K562 (cell line): ENCODE measurements around the gene BMP2K. TPM values are rescaled to one million over a fixed set of nuclear protein-coding genes. Genes with fewer than 3 reads are reported as not detected.

Experiments used
- BRF1 ChIP-seq: IDR thresholded peaks from 3 replicates; pipeline ENCODE4 v1.6.1; 2011; ENCODE audit warnings: borderline replicate concordance, mild to moderate bottlenecking; ENCODE audit not compliant: insufficient read length; ENCODE audit errors: extremely low read depth
- MAFG ChIP-seq: fragments of 450-650 bp; conservative IDR thresholded peaks from 2 replicates; pipeline ENCODE4 v1.6.1; 2016; ENCODE audit warnings: missing genetic modification characterization, missing compliant biosample characterization
- MCM5 ChIP-seq: fragments of 450-650 bp; IDR thresholded peaks from 2 replicates; pipeline ENCODE4 v1.6.1; 2016; ENCODE audit warnings: low read depth
- NFE2 ChIP-seq: IDR thresholded peaks from 2 replicates; pipeline ENCODE4 v1.6.1; 2014; ENCODE audit warnings: antibody characterized with exemption, low read depth
- NFIC ChIP-seq: fragments of 450-650 bp; IDR thresholded peaks from 2 replicates; pipeline ENCODE4 v1.6.1; 2017; ENCODE audit warnings: mild to moderate bottlenecking, inconsistent platforms
- NRF1 ChIP-seq, 2 experiments: fragments of 450-650 bp; IDR thresholded peaks in 1 of 2; conservative IDR thresholded peaks in 1 of 2; 2 replicates each; pipeline ENCODE4 v1.6.1; 2014; ENCODE audit warnings: mild to moderate bottlenecking in 2 of 2
- ZBED1 ChIP-seq: IDR thresholded peaks from 2 replicates; pipeline ENCODE4 v1.6.1; 2014
- ZKSCAN3 ChIP-seq: fragments of 250-450 bp; sonication (Bioruptor Pico); IDR thresholded peaks from 2 replicates; pipeline ENCODE4 v1.4.0; 2020
- polyA plus RNA-seq, 8 experiments: library from polyadenylated mRNA; depleted of rRNA in 4 of 8; stranded (reverse) in 5 of 8; unstranded in 3 of 8; fragments of >200 nt; fragmentation: Nextera tagmentation in 2 of 8; fragmentation: Illumina TruSeq in 1 of 8; extraction: Ambion mirVana in 2 of 8; extraction: Trizol in 1 of 8; gene quantifications; 2 replicates each; pipeline versions ENCODE4 v1.2.1 to v1.2.3, GENCODE V29; 2011 to 2014; ENCODE audit warnings: inconsistent platforms in 1 of 8, missing spikeins in 1 of 8
- total RNA-seq, 7 experiments: library from RNA; depleted of rRNA in 6 of 7; stranded (reverse); fragments of >200 nt in 6 of 7; fragmentation: Illumina TruSeq in 2 of 7; extraction: Trizol in 2 of 7; gene quantifications; 2 replicates each; pipeline versions ENCODE4 v1.2.1 to v1.2.3, GENCODE V29; 2011 to 2021; ENCODE audit warnings: low replicate concordance in 1 of 7
- TF ChIP-seq, protein P1 (sequence below), 3 experiments: fragments of 200-800 bp in 1 of 3; fragments of 250-450 bp in 1 of 3; fragments of 450-650 bp in 1 of 3; sonication (Bioruptor Pico) in 1 of 3; sonication (Bioruptor generic) in 1 of 3; formaldehyde crosslinking in 1 of 3; IDR thresholded peaks; 2 replicates each; pipeline versions ENCODE4 v1.6.1 to v1.8.0; 2016 to 2022; ENCODE audit warnings: mild to moderate bottlenecking in 2 of 3, missing genetic modification characterization in 2 of 3, missing compliant biosample characterization in 1 of 3, moderate library complexity in 1 of 3
- TF ChIP-seq, protein P2 (sequence below): sonication (generic); formaldehyde crosslinking; IDR thresholded peaks from 2 replicates; pipeline ENCODE4 v1.8.1; 2022; ENCODE audit warnings: missing genetic modification reagents

BMP2K gene
- total and polyA plus RNA-seq, 9 of the 15 experiments (the other 6 are each of a cell fraction or from before 2014, with no cell fraction given): 17.0 to 217 (median 104) TPM

- TF ChIP-seq, protein P1, sequence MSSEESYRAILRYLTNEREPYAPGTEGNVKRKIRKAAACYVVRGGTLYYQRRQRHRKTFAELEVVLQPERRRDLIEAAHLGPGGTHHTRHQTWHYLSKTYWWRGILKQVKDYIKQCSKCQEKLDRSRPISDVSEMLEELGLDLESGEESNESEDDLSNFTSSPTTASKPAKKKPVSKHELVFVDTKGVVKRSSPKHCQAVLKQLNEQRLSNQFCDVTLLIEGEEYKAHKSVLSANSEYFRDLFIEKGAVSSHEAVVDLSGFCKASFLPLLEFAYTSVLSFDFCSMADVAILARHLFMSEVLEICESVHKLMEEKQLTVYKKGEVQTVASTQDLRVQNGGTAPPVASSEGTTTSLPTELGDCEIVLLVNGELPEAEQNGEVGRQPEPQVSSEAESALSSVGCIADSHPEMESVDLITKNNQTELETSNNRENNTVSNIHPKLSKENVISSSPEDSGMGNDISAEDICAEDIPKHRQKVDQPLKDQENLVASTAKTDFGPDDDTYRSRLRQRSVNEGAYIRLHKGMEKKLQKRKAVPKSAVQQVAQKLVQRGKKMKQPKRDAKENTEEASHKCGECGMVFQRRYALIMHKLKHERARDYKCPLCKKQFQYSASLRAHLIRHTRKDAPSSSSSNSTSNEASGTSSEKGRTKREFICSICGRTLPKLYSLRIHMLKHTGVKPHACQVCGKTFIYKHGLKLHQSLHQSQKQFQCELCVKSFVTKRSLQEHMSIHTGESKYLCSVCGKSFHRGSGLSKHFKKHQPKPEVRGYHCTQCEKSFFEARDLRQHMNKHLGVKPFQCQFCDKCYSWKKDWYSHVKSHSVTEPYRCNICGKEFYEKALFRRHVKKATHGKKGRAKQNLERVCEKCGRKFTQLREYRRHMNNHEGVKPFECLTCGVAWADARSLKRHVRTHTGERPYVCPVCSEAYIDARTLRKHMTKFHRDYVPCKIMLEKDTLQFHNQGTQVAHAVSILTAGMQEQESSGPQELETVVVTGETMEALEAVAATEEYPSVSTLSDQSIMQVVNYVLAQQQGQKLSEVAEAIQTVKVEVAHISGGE (CRISPR knock-in tag; IDR thresholded peaks at IDR 0.05): no peak
- TF ChIP-seq BRF1: no peak
- peak; percentile 66 for TF ChIP-seq NFIC
- no peak for TF ChIP-seq ZBED1
- TF ChIP-seq NFE2: no peak
- TF ChIP-seq MCM5: no peak
- TF ChIP-seq, protein P2, sequence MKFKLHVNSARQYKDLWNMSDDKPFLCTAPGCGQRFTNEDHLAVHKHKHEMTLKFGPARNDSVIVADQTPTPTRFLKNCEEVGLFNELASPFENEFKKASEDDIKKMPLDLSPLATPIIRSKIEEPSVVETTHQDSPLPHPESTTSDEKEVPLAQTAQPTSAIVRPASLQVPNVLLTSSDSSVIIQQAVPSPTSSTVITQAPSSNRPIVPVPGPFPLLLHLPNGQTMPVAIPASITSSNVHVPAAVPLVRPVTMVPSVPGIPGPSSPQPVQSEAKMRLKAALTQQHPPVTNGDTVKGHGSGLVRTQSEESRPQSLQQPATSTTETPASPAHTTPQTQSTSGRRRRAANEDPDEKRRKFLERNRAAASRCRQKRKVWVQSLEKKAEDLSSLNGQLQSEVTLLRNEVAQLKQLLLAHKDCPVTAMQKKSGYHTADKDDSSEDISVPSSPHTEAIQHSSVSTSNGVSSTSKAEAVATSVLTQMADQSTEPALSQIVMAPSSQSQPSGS (CRISPR knock-in tag): no peak
- no peak for TF ChIP-seq MAFG
- TF ChIP-seq ZKSCAN3: no peak
- TF ChIP-seq NRF1 (conservative IDR thresholded peaks at IDR 0.05 in 1 of 2, IDR thresholded peaks at IDR 0.05 in 1 of 2): no peak
Observed at GRCh38 chr4:78880874-78881492, 104.8 kb downstream of the BMP2K start (continued).
